GM06990 (cell line): ENCODE results near the gene GSC.

Experiments used
- DNase-seq: peaks from one replicate; pipeline ENCODE4 v3.0.0-alpha.2; 2011; ENCODE audit not compliant: insufficient read length; ENCODE audit errors: extremely low read depth
- H3K27me3 ChIP-seq: replicated peaks from 2 replicates; pipeline ENCODE4 v1.6.0; 2011; ENCODE audit warnings: low read length; ENCODE audit not compliant: control insufficient read depth, insufficient read depth
- H3K36me3 ChIP-seq: 2 replicates; pipeline ENCODE4 v1.5.1; 2011; ENCODE audit warnings: low read length; ENCODE audit not compliant: control insufficient read depth, insufficient read depth
- H3K4me3 ChIP-seq: replicated peaks from 2 replicates; pipeline ENCODE4 v1.5.1; 2011; ENCODE audit warnings: low read depth, mild to moderate bottlenecking, control low read depth, low read length
- TF ChIP-seq, protein P1 (sequence below): IDR thresholded peaks from 2 replicates; pipeline ENCODE4 v1.5.1; 2011; ENCODE audit warnings: low read length, control low read depth, mild to moderate bottlenecking, inconsistent platforms; ENCODE audit not compliant: insufficient read depth, poor library complexity, severe bottlenecking

The GSC gene

GRCh38 chr14:94797887-94798286 is 28.0 kb upstream of the GSC start:
- no peaks in the 10 kb centered on the region for H3K27me3 ChIP-seq
- TF ChIP-seq, protein P1, sequence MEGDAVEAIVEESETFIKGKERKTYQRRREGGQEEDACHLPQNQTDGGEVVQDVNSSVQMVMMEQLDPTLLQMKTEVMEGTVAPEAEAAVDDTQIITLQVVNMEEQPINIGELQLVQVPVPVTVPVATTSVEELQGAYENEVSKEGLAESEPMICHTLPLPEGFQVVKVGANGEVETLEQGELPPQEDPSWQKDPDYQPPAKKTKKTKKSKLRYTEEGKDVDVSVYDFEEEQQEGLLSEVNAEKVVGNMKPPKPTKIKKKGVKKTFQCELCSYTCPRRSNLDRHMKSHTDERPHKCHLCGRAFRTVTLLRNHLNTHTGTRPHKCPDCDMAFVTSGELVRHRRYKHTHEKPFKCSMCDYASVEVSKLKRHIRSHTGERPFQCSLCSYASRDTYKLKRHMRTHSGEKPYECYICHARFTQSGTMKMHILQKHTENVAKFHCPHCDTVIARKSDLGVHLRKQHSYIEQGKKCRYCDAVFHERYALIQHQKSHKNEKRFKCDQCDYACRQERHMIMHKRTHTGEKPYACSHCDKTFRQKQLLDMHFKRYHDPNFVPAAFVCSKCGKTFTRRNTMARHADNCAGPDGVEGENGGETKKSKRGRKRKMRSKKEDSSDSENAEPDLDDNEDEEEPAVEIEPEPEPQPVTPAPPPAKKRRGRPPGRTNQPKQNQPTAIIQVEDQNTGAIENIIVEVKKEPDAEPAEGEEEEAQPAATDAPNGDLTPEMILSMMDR = no peak
- H3K4me3 ChIP-seq = no peak overlapping the region
- DNase-seq = no peak
- no peaks in the 10 kb centered on the region for H3K36me3 ChIP-seq

GRCh38 chr14:94796278-94796677 is 26.4 kb upstream of the GSC start:
- no peaks in the 10 kb centered on the region for H3K27me3 ChIP-seq
- TF ChIP-seq, protein P1 = no peak
- no peaks in the 10 kb centered on the region for H3K36me3 ChIP-seq
- H3K4me3 ChIP-seq = no peak overlapping the region
- no peak for DNase-seq

- H3K36me3 ChIP-seq = no peaks in the 10 kb centered on the region
- H3K27me3 ChIP-seq = no peaks in the 10 kb centered on the region
- TF ChIP-seq, protein P1 = no peak
- H3K4me3 ChIP-seq = no peak overlapping the region
- no peak for DNase-seq
These were observed 25.5 kb upstream of the GSC start for GRCh38 chr14:94795372-94795771.

DNA sequence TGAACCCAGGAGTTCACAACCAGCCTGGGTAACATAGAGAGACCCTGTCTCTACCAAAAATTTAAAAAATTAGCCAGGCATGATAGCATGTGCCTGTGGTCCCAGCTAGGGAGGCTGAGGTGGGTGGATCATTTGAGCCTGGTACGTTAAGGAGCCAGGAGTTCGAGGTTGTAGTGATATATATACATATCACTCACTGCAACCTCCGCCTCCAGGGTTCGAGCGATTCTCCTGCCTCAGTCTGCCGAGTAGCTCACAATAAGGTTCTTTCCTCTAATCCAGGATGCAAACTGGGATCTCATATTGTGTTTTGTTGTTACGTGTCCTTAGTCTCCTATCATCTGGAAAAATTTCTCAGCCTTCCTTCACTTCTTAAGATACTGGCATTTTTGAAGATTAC is 24.0 kb upstream of the GSC start:
- DNase-seq = no peak
- TF ChIP-seq, protein P1 = no peak
- H3K36me3 ChIP-seq = no peaks in the 10 kb centered on the region
- H3K27me3 ChIP-seq = no peaks in the 10 kb centered on the region
- H3K4me3 ChIP-seq = no peak overlapping the region

DNA sequence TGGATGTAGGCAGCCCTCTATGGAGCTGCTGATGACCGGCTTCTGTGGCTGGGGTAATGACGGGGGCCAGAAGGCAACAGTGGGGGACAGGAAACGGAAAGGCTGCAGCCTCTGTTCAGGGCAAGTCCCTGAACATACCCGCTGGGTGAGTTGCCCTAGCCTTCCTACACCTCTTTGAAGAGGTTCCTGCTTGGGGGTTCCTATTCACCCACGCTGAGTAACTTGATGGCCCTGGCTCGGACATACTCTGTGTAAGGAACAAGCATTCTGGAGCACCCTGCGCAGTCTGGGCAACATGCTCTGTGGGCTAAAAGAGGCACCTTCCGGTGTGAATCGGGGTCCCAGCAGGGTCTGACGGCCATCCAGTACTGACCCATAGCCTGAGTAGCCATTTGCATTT is 17.7 kb upstream of the GSC start:
- no peak for DNase-seq
- H3K4me3 ChIP-seq = no peak overlapping the region
- peaks cover 2% of the 10 kb centered on the region; the same call in 1 of the 2 replicates for H3K27me3 ChIP-seq
- TF ChIP-seq, protein P1 = no peak
- no peaks in the 10 kb centered on the region for H3K36me3 ChIP-seq

- Histone ChIP-seq H3K4me3 (no peak overlapping the region), H3K36me3 (no peaks in the 10 kb centered on the region), H3K27me3 (peaks cover 2% of the 10 kb centered on the region; the same call in 1 of the 2 replicates)
- TF ChIP-seq, protein P1 = no peak
- DNase-seq = no peak
These were observed 17.2 kb upstream of the GSC start for GRCh38 chr14:94787092-94787491.
